ENCODE data around the gene IDH3B.

Gene IDH3B

GRCh38 chr20:2612073-2612472 lies 51.9 kb downstream of the IDH3B start:
- no peak for TF ChIP-seq CTCF (IDR thresholded peaks at IDR 0.05; ENCODE audit: extremely low read depth, missing control alignments)
- no peak for DNase-seq (ENCODE audit: low spot score)

DNA sequence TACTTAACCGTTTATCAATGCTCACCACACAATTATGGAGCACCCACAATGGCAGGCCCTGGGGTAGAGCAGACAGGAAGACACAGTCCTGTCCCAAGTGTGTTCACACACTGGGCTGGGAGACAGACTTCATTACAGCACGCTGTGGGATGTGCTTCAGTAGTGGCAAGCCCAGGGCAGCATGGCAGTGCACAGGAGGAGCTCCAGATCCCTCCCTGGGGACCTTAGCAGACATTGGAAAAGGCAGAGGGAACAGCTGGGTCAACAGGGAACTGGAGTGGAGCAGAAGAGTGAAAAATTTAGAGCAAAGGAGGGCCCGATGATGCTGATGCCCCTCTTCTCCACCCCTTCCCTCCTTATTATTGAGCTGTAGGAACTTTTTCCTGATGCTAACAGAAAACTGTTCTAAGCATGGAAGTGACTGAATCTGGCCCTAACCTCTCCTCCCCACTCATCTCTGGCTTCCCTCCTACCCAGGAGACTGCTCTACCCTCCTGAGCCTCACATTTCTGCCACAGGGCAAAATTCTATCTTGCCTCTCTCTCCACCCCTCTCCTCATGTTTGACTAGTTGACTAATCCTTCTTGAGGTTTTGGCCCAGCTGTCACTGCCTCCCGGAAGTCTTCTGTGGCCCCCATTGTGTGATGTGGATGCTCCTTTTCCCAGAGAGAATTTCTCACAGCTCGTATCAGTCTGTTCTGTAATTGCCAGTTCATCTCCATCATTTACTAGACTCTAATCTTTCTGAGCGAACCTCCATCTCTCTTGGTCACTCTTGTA lies 52.9 kb downstream of the IDH3B start:
- no peak for TF ChIP-seq CTCF (IDR thresholded peaks at IDR 0.05; ENCODE audit: extremely low read depth, missing control alignments)
- no peak for DNase-seq (ENCODE audit: low spot score)

GRCh38 chr20:2610326-2610725 lies 53.7 kb downstream of the IDH3B start:
- DNase-seq (ENCODE audit: low spot score) = no peak
- no peak for TF ChIP-seq CTCF (IDR thresholded peaks at IDR 0.05; ENCODE audit: extremely low read depth, missing control alignments)
